D341Med (cell line): ENCODE data around the gene RHOV.
"Not testable (repeated sequence)": the region's sequence is repeated elsewhere in the genome, so short reads cannot be mapped to it uniquely, and the experiment has no call there.

Experiments used
- DNase-seq: peaks from one replicate; pipeline ENCODE4 v3.0.0; 2012; ENCODE audit warnings: low spot score

Gene RHOV

DNA sequence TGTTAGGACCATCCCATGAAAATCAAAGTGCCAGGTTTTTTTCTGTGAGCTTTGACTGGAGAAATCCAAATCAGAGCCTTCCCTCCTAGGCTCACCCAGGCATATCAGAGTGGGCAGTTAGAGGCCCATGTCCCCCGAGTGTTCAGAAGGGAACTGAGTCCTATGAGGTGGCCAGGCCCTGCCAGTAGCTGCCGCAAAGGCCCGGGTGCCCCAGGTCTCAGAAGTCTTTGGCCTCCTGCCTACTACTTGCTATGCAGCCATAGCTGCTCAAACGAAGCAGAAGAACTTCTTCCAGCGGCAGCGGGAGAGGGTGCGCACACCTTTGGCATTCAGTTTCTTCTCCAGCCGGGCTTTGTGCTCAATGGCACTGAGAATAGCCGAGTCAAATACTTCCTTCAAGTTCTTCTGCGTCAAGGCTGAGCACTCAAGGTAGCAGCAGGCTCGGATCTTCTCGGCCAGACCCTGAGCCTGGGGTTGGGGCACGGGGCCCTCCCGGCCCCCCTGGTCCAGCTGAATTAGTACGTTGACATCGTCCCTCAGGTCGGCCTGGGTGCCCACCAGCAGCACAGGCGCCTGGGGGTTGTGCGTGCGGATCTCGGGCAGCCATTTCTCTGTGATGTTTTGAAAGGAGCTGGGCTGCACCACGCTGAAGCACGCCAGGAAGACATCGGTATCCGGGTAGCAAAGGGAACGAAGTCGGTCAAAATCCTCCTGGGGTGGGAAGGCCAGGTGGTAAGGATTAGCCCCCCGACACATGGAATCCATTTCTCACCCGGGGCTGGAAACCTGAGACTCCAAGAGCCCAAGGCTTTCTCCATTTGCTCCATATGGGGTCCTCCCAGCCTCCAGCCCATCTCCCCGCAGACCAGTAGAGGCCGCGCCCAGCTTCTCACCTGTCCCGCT, 992 bp downstream of the RHOV start:
- peak; percentile 37 for DNase-seq

DNA sequence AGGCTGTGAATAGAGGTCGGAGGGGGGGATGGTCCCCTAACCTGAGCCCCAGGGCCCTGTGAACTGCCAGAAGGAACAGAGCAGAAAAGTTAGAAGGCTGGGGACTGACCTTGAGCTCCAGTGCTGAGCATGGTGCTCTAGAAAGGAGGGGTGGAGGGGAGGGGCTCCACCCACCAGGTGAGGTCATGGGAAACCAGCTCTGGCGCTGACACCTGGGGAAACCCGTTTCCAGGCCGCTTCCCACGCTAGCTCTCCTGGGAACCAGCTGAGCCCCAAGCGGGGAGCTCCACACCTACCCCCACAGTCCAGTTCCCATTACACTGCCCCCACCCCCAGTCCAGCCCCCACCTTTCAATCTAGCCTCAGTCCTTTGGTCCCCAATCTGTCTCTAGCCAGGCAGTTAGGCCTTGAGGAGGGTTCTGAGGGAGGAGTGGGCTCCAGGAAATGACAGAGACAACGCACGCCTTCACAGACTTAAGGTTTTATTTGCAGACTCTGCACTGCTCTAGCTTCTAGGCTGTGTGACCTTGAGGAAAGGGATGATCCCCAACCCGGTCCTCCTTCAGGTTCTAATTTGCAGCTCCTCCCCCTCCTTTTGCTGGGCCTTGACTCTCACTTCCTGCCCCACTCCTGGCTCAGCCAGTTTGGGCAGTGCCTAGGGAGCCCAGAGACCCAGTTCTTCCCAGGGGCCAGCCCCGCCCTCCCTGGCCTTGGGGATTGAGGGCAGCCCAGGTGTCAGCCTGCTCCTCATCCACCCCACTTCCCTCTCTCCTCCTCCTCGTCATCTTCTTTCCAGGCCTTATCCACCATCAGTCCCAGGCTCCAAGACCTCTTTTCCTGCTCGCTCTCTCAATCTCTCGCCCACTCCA, 2.1 kb downstream of the RHOV start:
- no peak for DNase-seq

DNA sequence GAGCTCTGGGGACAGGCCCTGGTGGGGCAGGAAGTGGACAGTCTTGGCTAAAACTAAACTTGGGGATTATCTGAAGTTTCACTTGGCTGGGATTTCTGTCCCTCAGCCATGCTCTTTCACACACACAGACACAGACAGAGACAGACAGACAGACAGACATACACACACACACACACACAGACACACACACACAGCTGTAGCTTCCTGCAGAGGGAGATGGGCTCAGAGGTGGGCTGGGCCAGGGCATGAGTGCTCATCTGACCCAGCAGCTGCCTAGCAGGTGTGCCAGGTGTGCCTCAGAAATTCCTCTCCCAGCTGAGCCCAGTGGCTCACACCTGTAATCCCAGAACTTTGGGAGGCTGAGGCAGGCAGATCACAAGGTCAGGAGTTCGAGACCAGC, 3.3 kb downstream of the RHOV start:
- no peak for DNase-seq

GRCh38 chr15:40869686-40870085, 4.3 kb downstream of the RHOV start:
- no peak for DNase-seq

DNA sequence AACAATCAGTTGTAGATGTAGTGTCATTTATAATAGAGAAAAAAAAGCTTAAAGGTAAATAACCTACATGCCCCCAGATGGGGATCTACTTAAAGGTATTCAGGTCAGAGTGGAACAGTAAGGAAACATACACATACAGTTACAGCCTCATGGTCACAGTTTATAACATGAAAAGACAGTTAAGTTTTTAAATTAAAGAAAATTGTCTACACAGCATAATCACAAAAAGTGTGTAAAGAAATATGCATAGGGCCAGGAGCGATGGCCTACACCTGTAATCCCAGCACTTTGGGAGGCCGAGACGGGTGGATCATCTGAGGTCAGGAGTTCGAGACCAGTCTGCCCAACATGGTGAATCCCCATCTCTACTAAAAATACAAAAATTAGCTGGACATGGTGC, 6.8 kb downstream of the RHOV start:
- no peak for DNase-seq

- DNase-seq = no peak
Observed at GRCh38 chr15:40863660-40864270, 10.3 kb downstream of the RHOV start.

- DNase-seq = not testable (repeated sequence)
Observed at GRCh38 chr15:40861147-40861546, 12.9 kb downstream of the RHOV start.

- DNase-seq = peak; percentile 89
Observed at GRCh38 chr15:40859206-40859851, 14.7 kb downstream of the RHOV start.

- no peak for DNase-seq
Observed at GRCh38 chr15:40858706-40859105, 15.3 kb downstream of the RHOV start.

- DNase-seq = peak; percentile 92
Observed at GRCh38 chr15:40857601-40858341, 16.3 kb downstream of the RHOV start.

GRCh38 chr15:40856746-40857145, 17.3 kb downstream of the RHOV start:
- no peak for DNase-seq

GRCh38 chr15:40855706-40856234, 18.3 kb downstream of the RHOV start:
- DNase-seq = no peak

GRCh38 chr15:40854161-40854560, 19.9 kb downstream of the RHOV start:
- DNase-seq = no peak

DNA sequence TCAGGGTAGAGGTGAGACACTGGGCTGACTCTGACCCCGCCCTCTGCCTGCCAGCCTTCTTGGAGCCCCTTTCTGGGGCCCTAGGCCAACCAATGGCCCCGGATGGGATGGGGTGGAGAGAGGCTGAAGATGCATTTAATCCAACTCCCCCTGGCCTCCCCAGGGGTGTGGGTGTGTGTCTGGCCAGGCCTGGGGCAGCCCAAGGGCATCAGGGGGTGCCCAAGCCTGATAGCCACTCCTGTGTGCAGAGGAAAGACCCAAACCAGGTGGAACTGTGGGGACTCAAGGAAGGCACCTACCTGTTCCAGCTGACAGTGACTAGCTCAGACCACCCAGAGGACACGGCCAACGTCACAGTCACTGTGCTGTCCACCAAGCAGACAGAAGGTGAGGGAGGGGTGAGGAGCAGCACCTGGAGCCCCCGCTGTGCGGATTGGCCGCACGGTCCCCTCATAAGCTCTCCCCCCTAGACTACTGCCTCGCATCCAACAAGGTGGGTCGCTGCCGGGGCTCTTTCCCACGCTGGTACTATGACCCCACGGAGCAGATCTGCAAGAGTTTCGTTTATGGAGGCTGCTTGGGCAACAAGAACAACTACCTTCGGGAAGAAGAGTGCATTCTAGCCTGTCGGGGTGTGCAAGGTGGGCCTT, 20.7 kb downstream of the RHOV start:
- no peak for DNase-seq

DNA sequence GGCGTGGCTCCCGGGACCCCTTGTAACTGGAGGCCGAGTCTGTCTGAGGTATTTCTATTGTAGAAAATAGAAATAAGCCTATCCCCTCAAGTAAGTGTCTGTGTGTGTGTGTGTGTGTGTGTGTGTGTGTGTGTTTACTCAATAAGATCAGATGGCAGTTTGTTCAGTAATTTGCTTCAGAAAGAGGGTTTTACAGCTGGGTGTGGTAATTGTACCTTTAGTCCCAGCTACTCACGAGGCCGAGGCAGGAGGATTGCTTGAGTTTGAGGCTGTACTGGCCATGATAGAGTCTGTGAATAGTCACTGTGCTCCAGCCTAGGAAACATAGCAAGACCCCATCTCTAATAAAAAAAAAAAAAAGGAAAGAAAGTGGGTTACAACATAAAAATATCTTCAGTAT, 21.5 kb downstream of the RHOV start:
- DNase-seq = no peak

- peak; percentile 12 for DNase-seq
Observed at GRCh38 chr15:40850576-40851112, 23.4 kb downstream of the RHOV start.

DNA sequence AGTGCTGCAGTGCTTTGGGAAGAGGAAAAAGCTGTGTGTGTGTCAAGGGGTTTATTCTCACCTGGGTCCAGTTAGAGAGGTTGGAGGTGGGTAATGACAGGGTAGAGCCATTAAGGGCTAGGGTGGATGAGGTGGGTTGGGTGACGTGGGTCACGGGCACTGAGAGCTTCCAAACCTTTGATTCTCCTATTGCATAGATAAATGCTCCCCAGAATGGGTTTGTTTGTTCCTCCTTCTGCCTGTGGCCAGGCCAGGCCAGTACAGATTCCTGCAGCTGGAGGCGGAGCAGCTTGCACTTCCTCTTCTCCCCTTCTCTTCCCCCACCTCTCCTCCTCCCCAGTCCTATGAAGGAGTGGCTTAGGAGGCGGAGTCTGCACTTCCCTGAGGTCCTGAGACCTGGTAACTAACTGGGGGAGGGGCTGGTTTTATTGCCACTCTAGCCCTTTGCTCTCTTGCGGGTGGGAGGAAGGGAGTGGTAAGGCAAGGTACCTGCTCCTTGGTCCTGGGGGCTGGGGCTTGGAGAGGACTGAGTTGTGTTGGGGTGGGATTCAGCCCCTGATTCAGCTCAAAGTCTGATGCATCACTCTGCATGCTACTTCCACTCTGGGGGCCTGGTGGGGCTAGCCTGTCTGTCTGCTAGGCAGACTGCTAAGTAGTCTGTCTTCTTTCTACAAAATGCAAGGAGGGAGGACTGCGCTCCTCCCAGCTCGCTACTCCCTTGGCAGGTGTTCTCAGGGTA, 26.6 kb downstream of the RHOV start:
- DNase-seq = peak; percentile 30

- DNase-seq = peak; percentile 3
Observed at GRCh38 chr15:40846841-40847222, 27.2 kb downstream of the RHOV start.

DNA sequence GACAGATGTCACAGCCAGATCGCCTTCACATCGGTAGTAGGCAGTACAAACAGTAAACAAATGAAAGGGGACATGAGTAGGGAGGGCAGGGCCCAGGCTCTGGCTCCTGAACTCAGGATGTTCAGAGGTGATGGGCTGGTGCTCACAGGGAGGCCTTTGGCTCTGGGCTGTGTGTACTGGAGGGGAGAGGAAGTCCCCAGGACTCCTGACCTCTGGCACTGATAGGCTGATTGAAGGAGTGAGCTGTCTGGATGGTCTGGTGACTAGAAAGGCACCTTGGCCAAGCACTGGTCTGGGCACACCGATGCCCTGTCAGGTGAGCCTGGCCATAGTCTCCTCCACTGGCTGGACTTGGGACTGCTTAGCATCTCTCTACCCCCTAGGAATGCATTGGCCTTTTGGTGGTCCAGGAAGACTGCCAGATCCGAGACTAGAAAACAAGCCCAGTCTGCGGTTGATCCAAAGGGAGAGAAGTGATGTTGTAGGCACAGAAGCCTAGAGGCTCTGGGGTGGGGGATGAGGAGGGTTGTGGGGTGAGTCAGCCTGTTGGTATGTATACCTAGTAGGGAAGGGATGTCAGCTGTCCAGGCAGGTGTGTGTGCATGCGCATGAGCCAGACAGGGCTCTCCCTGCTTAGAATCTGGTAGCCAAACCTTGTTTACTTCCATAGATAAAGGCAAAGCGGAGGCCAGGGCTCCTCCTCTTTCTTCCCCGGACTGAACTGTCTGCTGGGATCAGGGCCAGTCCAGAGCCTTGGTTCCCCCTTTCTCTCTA, 28.3 kb downstream of the RHOV start:
- DNase-seq = peak; percentile 24
